K562 (cell line): ENCODE measurements around the gene APBB2.

Experiments
- TF ChIP-seq, protein P1 (sequence below), 2 experiments: fragments of 150-350 bp in 1 of 2; IDR thresholded peaks; 2 replicates each; pipeline ENCODE4 v1.6.1; 2012 to 2016; ENCODE audit warnings: low read depth in 2 of 2, low read length in 2 of 2, mild to moderate bottlenecking in 1 of 2, moderate library complexity in 1 of 2
- TF ChIP-seq, protein P2 (sequence below): sonication (generic); formaldehyde crosslinking; IDR thresholded peaks from 2 replicates; pipeline ENCODE4 v1.8.0; 2022; ENCODE audit warnings: missing genetic modification reagents, mild to moderate bottlenecking, borderline replicate concordance

DNA sequence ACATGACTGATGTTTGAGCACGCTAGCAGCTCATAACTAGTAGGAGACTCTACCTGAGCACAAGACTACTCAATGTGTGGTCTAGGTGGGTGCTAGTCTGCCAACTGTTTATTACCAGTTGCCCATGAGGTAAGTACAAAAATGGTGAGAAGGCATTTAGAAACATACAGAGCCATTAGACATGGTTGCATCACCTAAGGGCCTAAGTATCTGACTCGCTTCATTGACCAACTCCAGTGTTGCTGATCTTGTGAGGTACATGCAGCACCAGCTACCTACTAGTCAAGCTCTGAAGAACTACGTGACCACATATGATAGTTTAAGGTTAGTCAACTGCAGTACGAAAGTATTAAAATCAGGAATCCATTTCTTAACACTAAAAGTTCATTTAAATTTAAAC lies 39.9 kb downstream of the APBB2 start:
- TF ChIP-seq, protein P1, sequence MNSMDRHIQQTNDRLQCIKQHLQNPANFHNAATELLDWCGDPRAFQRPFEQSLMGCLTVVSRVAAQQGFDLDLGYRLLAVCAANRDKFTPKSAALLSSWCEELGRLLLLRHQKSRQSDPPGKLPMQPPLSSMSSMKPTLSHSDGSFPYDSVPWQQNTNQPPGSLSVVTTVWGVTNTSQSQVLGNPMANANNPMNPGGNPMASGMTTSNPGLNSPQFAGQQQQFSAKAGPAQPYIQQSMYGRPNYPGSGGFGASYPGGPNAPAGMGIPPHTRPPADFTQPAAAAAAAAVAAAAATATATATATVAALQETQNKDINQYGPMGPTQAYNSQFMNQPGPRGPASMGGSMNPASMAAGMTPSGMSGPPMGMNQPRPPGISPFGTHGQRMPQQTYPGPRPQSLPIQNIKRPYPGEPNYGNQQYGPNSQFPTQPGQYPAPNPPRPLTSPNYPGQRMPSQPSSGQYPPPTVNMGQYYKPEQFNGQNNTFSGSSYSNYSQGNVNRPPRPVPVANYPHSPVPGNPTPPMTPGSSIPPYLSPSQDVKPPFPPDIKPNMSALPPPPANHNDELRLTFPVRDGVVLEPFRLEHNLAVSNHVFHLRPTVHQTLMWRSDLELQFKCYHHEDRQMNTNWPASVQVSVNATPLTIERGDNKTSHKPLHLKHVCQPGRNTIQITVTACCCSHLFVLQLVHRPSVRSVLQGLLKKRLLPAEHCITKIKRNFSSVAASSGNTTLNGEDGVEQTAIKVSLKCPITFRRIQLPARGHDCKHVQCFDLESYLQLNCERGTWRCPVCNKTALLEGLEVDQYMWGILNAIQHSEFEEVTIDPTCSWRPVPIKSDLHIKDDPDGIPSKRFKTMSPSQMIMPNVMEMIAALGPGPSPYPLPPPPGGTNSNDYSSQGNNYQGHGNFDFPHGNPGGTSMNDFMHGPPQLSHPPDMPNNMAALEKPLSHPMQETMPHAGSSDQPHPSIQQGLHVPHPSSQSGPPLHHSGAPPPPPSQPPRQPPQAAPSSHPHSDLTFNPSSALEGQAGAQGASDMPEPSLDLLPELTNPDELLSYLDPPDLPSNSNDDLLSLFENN (IDR thresholded peaks at IDR 0.05; ENCODE audit: low read depth in 2 of 2, low read length in 2 of 2) = no peak
- TF ChIP-seq, protein P2, sequence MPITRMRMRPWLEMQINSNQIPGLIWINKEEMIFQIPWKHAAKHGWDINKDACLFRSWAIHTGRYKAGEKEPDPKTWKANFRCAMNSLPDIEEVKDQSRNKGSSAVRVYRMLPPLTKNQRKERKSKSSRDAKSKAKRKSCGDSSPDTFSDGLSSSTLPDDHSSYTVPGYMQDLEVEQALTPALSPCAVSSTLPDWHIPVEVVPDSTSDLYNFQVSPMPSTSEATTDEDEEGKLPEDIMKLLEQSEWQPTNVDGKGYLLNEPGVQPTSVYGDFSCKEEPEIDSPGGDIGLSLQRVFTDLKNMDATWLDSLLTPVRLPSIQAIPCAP = no peak
